Neural crest cell (in vitro differentiated cells): ENCODE results near the gene CXCR1. TPM values are rescaled to one million over a fixed set of nuclear protein-coding genes. Genes with fewer than 3 reads are reported as not detected.
A peak's percentile ranks its signal among the peaks of the same experiment; 100 is the strongest.

Source experiments
- DNase-seq: peaks from one replicate; pipeline ENCODE4 v3.0.0; 2021; ENCODE audit warnings: low read depth, mixed read lengths, low spot score
- H3K27ac Mint-ChIP-seq: one replicate; pipeline ENCODE4 v1.8.0; 2021; ENCODE audit warnings: mild to moderate bottlenecking, mixed read lengths; ENCODE audit not compliant: unreplicated experiment
- H3K27me3 Mint-ChIP-seq: 2 replicates; pipeline ENCODE4 v1.8.0; 2021; ENCODE audit warnings: low read depth, mild to moderate bottlenecking, mixed read lengths
- H3K36me3 Mint-ChIP-seq: 2 replicates; pipeline ENCODE4 v1.8.0; 2021; ENCODE audit warnings: low read depth, mild to moderate bottlenecking, mixed read lengths
- H3K4me1 Mint-ChIP-seq: 2 replicates; pipeline ENCODE4 v1.8.0; 2021; ENCODE audit warnings: mixed read lengths
- H3K4me3 Mint-ChIP-seq: one replicate; pipeline ENCODE4 v1.8.0; 2021; ENCODE audit warnings: mild to moderate bottlenecking, mixed read lengths
- H3K9me3 Mint-ChIP-seq: 2 replicates; pipeline ENCODE4 v1.8.0; 2021; ENCODE audit warnings: mixed read lengths
- CTCF ChIP-seq: fragments of 200-600 bp; sonication (generic); conservative IDR thresholded peaks from 2 replicates; pipeline ENCODE4 v1.5.0; 2021; ENCODE audit warnings: antibody characterized with exemption, mild to moderate bottlenecking
- total RNA-seq: library from RNA; stranded (reverse); gene quantifications from 2 replicates; pipeline ENCODE4 v1.2.1, GENCODE V29; 2021

CXCR1 gene
- total RNA-seq, 1 donor from 2014 or later = not detected

GRCh38 chr2:218186876-218187275 lies 20.1 kb upstream of the CXCR1 start:
- TF ChIP-seq CTCF = no peak
- Mint-ChIP-seq H3K27ac (no peak overlapping the region), H3K27me3 (peaks cover 21% of the 10 kb centered on the region), H3K4me3 (no peak overlapping the region), H3K9me3 (no peaks in the 10 kb centered on the region), H3K4me1 (no peaks in the 10 kb centered on the region), H3K36me3 (no peaks in the 10 kb centered on the region)
- DNase-seq = no peak

GRCh38 chr2:218186355-218186766 lies 19.6 kb upstream of the CXCR1 start:
- H3K9me3 Mint-ChIP-seq = no peaks in the 10 kb centered on the region
- H3K4me1 Mint-ChIP-seq = no peaks in the 10 kb centered on the region
- no peak overlapping the region for H3K4me3 Mint-ChIP-seq
- H3K36me3 Mint-ChIP-seq = no peaks in the 10 kb centered on the region
- no peak overlapping the region for H3K27ac Mint-ChIP-seq
- peak; percentile 79 for TF ChIP-seq CTCF
- DNase-seq = peak; percentile 37
- H3K27me3 Mint-ChIP-seq = peaks cover 21% of the 10 kb centered on the region

GRCh38 chr2:218184331-218184730 lies 17.6 kb upstream of the CXCR1 start:
- no peaks in the 10 kb centered on the region for H3K9me3 Mint-ChIP-seq
- H3K27ac Mint-ChIP-seq = no peak overlapping the region
- no peaks in the 10 kb centered on the region for H3K4me1 Mint-ChIP-seq
- no peaks in the 10 kb centered on the region for H3K36me3 Mint-ChIP-seq
- DNase-seq = no peak
- no peak for TF ChIP-seq CTCF
- H3K4me3 Mint-ChIP-seq = no peak overlapping the region
- H3K27me3 Mint-ChIP-seq = peaks cover 22% of the 10 kb centered on the region

- Mint-ChIP-seq H3K27me3 (peaks cover 16% of the 10 kb centered on the region), H3K9me3 (no peaks in the 10 kb centered on the region), H3K27ac (no peak overlapping the region), H3K4me1 (no peaks in the 10 kb centered on the region), H3K36me3 (no peaks in the 10 kb centered on the region), H3K4me3 (no peak overlapping the region)
- TF ChIP-seq CTCF = no peak
- DNase-seq = no peak
Measured at GRCh38 chr2:218180467-218181114, 13.8 kb upstream of the CXCR1 start.

GRCh38 chr2:218179782-218180181 lies 13.0 kb upstream of the CXCR1 start:
- Mint-ChIP-seq H3K4me3 (no peak overlapping the region), H3K27ac (no peak overlapping the region), H3K27me3 (peaks cover 14% of the 10 kb centered on the region), H3K9me3 (no peaks in the 10 kb centered on the region), H3K36me3 (no peaks in the 10 kb centered on the region), H3K4me1 (no peaks in the 10 kb centered on the region)
- no peak for DNase-seq
- no peak for TF ChIP-seq CTCF
